Myocyte (in vitro differentiated cells): ENCODE measurements around the gene SPTBN1. TPM values are rescaled to one million over a fixed set of nuclear protein-coding genes. Genes with fewer than 3 reads are reported as not detected.

Experiments used
- DNase-seq: peaks from one replicate; pipeline ENCODE4 v3.0.0-alpha.2; 2012; ENCODE audit warnings: low read depth
- total RNA-seq: library from RNA; depleted of rRNA; stranded (reverse); fragments of >200 nt; gene quantifications from 2 replicates; pipeline ENCODE4 v1.2.3, GENCODE V29; 2014

Gene SPTBN1
- total RNA-seq, 1 donor from 2014 or later = 308 TPM

DNA sequence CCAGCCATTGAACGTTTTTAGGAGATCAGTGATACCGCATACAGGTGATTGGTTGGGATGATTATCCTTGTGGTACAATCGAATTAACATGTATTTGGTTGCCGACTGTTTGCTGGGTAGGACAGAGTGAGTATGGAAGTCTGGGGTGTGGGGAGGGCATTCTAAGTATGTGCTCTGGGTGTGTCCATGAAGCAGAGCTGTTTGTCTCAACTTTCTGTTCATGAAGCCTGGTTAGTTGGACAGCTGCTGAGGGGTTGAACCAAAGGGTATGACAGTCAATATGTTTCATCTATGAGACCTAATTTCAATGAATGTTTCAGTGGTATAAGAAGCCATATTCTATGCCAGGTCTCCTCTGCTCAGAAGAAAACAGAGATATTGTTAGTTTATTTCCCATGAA, 21.9 kb upstream of the SPTBN1 start:
- peak; percentile 40 for DNase-seq

DNA sequence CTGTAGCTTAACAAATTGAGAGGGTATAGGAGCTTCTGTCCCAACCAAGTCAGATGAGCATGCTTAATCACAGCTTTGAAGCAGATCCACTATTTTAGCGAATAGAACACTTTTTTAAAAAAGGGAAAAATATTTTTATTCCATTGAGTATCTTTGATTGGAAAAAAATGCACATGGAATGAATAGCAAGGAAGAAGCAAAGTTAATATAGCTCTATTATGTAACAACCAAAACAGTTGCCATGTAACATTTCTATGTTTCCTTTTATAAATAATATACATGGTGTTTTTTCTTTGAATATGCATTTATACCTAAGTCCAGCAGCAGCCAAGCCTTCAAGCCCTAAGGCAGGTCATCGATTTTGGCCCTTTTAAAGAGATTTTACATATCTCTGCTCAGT, 21.4 kb upstream of the SPTBN1 start:
- no peak for DNase-seq

DNA sequence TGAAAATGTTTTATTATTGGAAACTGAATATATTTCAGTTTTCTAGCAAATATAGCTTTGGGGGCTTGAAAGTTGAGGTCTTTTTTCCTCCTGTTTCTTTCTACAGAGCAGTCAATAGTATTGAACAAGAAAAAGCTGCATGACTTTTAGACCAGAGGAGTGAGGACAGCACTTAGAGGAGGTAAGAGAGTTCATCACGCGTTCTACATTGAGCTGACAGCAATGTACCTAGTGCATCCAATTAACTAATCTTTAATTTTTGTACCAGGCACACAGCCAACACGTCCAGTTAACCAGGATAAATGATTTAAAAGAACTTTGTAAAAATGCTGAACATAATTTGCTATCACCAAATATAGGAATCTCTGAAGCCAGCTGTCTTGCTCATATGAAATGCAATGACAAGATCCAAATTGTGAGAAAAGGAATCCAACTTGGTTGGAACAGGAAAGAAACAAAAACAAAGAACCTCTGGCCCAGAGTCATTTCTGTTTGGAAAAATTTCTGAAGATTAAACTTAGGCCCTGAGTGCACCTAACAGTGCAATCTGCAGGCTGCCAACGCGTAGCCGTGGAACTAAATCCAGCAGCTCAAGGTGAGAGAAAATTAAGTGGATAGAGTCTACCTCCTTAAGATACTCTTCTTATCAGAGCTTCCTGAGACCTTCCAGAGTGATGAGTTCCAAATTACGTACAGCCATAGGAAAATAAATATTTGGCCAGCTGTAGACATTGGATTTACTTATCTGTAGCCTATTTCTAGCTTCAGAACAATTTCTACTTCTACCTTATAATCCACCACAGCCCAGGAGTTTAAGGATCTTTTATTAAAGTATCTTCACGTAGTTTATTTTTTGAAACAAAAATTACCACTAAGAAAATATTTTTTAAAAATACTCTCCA, 20.6 kb upstream of the SPTBN1 start:
- DNase-seq = no peak

DNA sequence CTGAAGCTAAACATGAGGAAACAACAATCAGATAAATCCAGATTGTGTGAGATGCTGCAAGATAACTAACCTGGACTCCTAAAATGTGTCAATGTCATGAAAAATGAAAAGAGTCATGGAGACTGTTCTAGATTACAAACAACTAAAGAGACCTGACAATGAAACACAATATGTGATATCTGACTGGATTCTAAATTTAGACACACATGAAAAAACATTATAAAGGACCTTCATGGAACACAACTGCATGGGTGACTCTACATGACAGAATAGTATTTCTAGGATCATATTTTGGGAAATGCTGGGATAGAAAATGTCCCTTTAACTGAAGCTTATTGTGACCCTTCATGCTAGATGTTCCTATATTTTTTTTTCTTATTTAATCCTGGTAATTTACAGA, 18.5 kb upstream of the SPTBN1 start:
- no peak for DNase-seq

DNA sequence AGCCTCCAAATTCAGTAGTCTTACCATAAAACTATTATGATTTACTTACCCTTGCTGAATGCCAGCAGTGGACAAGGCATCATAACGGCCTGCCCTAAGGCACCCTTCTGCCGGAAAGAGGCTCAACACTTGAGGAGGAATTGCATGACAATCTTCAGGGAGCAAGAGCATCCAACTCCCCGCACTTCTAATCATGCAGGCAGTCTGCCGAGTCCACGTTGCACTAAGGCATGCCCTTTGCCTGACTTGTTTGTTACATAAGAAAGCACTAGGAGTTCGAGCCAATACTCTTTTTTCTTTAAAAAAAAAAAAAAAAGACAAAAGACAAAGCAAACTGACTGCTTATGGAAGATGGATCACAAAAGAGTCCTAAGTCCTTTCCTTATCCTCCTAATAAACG, 17.9 kb upstream of the SPTBN1 start:
- DNase-seq = no peak

DNA sequence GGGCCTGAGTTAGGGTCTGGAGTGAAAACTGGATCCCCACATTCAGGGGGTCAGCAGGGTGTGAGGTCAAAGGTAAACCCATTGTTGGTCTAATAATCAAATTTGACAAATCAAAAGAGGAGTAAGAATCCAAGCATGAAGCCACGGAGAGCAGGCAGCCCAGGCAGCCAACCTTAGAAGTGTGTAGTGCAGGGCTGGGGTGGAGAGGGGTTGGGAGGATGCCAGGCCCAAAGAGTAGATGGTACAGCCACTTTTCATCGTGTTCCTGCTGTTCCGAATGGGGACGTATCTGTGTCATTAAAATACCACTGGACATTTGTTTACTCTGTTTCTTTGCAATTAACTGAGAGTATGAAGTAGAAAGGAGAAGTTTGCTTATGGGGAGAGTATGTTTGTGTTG, 16.5 kb upstream of the SPTBN1 start:
- DNase-seq = no peak

DNA sequence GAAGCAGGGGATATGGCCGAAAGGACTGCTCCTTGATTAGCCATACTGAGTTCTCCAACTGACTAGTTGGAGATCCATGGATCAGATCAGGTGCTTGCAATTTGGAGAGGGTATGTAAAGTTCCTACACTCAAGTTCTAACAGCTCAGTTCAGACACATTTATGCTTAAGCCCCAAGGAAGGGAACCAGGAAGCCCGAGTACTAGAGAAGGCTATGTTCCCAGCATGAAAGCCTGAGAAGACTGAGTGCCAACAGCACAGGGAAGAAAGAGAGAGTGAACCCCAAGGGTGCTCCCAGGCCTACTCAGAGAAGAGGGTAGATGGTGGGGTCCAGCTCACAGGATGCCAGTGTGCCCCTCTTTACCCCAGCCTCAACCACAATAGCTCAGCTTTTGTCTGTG, 16.1 kb upstream of the SPTBN1 start:
- no peak for DNase-seq

DNA sequence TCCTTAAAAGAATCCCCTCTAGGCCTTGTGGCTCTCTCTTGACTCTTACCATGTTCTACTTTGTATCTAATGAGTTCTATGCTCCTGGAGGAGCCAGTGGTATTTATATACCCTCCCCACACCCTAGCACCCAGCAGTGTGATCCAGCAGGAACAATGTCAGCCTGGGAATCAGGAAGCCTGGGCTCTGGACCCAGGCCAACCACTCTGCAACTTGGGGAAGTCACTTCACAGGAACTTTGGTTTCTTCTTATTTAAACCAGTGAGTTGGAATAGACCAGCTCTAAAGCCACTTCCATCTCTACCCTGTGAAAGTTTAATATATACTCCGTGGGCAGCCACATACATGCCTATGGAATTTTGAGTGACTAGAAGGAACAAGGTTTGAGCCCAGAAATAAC, 11.6 kb upstream of the SPTBN1 start:
- no peak for DNase-seq

DNA sequence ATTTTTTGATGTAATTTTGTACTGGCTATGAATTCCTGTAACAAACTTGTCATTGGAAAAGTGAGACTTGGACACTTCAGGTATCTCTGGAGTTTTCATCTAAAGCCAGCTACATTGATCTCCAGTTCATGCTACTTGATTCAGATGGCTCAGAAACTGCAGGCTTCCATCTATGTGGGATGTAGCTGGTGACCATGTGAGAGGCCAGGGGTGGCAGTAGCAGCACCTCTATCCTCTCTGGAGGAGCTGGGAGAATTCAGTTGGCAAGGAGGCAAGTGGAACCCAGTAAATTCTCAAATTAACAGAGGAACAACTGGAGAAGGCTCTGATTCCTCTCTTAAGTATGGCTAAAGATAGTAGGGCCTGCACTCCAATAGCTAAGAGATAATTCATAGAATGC, 10.0 kb upstream of the SPTBN1 start:
- peak; percentile 47 for DNase-seq

DNA sequence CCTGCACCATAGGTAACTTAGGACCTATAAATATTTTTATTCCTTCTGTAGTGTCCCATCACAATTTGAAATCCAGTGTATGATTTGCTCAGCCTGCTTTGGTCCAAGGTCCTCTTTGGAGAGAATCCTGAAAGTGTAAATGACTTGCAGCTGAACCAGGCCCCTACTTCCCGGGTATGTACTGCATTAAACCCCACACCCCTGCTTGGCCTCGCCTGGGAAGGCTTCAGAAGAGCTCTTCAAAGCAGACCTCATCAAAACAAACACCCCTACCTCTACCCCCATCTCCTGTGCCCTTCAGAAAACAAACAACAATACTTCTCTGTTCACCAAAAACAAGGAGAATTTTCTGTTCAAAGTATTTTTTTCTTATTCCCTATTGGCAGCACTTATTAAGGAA, 9.5 kb upstream of the SPTBN1 start:
- DNase-seq = no peak

DNA sequence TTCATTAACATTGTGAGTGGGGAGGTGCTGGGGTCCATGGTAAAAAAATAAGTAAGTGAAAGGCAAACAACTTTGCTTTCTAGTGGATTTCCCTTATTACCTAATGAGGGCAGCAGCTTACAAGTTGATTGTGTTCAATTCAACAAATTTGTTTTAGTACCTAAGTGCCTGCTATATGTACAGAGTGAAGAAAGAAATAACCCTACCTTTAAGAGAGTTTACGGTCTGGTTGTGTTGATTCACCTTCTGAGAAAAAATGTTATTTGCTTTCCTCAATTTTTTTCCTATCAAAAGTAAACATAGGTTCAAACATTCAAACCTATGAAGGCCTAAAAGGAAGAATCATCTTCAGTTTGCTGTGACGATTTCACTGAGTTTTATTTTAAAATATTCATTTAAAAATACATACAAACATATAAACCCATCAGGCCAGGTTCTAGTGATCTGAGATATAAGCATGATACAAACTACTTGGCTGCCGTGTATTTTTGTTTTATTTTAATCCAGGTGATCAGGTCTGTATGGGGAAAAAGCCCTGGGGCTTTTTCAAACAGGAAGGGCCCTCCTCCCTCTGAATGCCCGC, 1.5 kb upstream of the SPTBN1 start:
- DNase-seq = no peak

DNA sequence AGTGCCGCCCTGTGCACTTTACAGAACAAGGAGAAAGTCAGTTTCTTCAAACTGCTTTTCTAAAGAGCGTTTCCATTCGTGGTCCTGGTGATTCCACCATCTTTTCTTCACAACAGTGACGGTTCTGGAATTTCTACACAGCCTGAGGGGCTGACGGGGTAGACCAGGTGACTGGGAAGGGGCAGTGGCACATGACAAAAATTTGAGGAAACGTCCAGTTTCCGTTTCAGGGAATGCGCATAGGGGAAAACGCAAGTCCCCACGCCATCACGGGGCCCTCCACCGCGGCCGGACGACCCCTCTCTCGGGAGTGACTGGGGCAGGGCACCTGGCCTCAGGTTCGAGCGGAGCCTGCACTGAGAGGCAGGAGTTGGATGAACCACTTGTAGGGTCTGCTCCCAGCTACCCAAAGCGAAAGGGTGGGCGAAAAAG, 980 bp upstream of the SPTBN1 start:
- no peak for DNase-seq

DNA sequence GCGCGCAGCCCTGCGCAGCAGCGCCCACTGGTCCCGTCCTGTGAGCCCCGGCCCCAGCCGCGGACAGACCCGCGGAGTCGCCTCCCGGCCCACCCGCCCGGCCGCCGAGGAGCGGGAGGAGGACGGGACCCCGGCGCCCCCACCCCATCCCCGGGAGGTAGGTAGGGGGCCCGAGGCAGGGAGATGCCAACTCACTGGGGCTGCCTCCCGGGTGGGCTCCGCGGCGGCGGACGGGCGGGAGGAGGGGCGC, 160 bp downstream of the SPTBN1 start:
- DNase-seq = no peak

DNA sequence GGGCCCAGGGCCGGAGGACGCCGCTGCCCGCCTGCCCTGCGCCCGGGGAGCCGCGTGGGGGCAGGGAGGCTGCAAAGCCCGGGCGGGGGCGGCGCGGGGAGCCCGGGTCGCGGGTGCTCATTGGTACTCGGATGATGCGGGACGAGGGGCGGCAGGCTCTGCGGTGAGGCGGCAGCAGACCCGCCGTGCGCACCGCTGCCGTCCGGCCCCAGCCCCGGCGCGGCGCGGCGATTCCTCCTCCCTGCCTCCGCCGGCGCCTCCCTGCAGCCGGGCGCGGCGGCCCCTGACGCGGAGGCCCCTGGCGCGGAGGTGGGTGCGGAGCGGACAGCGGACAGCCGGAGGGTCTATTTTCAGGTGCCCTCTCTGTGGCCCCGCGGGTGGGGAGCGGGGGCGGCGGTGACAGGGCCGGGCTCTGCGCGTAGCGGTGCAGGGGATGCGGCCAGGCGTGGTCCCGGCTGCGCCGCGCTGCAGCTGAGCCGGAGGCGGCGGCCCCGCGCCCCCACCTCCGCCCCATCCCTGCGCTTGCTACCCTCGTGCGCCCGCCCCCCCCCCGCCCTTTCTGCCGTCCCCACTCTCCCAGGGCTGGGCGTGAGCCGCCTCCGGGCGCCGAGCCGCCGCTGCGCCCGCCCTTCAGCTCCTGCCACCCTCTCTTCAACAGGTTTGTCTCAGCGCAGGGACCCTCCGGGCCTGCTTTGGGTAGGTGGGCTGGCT, 640 bp downstream of the SPTBN1 start:
- DNase-seq = peak; percentile 68

DNA sequence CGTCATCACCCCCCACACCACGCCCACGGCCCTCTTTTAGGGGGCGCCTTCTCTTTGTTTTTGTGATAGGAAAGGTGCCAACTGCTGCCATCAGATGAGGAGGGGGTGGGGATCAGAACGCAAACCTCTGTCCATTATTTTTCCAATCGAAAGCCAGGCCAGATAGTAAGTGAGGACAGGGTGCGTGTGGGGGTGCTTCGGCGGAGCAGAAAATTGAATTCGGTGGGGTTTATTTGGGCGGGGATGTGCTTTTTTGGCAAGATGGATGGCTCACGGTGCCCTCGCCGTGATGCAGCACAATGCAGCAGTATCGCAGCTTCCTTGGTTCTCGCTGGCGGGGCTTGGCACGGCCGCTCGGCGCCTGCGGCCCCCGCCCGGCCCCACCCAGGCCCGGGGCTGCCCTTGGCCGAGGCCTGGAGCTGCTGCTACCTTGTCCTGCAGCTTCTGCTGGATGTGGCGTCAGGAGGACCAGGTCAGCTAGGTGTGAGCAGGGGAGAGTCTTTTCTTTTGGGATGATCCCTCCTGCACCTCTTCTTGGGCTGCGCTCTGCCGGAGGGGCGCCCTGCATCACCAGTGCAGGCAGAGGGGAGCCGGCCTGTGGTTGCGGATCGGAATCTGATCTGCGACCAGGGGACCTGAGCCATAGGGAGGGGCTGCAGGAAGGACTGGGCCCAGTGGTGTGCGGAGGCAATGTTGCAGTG, 1.3 kb downstream of the SPTBN1 start:
- peak; percentile 61 for DNase-seq

DNA sequence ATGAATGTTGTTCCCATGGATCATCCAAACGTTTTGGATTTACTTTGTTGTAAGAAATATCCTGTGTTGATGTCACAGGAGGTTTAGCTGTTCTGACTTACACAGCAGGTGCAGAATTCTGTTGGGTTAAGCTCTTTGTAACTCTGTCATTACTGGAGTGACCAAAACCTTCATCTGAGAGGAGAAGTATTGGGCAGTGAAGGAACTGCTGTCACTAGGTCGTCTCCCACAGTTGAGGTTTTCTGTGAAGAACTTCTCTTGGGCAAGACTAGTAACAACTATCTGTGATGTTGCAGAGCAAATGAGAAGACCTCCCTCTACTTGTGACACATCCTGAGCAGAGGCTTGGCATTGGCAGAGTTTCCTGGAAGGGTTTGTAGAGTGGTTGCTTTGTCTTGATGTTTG, 2.9 kb downstream of the SPTBN1 start:
- DNase-seq = peak; percentile 58

DNA sequence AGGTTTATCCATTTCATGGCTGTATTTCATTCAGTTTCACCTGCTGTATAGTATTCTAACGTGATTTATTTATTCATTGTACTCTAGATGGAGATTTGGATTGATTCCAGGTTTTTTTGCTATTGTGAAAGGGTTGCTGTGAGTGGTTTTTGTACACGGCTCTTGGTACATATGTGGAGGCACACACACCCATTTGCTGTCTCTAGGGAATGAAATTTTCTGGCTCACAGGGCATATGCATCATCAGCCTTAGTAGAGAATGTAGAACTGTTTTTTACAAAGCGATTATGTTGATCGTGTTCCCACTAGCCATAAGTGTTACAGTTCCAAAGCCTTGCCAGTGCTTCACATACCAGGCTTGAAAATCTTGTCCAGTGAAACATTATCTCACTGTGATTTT, 5.1 kb downstream of the SPTBN1 start:
- DNase-seq = no peak

DNA sequence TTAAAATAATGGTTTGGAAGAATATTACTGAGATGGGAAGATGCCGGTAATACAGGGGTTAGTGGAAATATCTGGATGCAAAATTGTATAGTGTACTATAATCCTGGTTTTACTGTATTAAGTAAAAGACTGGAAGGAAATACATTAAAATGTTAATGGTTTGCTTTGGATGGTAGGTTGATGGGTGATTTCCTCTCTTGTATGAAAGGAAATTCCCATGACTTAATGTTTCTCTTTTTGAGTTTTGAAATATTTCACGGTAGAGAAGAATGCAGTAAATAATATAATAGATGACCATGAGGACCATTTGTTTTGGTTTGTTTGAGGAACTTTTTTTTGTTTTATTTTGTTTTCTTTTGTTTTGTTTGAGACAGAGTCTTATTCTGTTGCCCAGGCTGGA, 8.2 kb downstream of the SPTBN1 start:
- DNase-seq = no peak

DNA sequence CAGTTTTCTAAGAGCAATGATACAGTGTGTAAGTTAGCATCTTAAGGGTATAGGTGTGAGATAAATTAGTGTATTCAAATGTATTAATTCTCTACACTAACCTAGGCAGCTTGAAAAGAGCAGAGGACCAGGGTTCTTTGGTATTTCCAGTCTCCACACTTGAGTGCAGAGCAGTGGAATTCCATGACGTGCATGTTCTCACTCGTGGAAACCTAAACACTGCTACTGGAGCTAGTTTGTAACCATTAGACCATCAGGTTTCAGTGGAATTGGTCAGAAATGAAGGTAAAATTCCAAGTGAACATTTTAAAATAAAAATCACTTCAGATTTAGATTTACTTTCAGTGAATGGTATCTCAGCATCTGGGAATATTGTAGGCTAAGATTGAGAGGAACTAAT, 9.0 kb downstream of the SPTBN1 start:
- DNase-seq = no peak

DNA sequence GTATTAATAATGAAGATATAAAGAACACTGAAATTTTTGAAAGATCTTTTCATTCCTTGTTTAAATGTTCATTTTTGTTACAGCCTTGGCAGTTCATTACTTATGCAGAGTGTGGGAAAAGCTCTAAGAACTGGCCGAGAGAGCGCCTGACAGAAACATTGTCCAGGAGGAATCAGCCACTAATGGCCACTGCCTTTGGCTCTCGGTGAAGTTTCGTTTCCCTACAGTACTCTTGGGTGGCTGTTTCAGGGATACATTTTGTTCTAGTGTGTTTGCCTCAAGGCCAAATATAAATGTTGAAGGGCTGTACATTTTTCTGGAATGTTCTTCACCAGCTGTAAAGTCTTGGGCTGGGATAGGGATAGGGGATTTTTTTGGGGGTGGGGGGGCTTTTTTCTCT, 10.7 kb downstream of the SPTBN1 start:
- no peak for DNase-seq

DNA sequence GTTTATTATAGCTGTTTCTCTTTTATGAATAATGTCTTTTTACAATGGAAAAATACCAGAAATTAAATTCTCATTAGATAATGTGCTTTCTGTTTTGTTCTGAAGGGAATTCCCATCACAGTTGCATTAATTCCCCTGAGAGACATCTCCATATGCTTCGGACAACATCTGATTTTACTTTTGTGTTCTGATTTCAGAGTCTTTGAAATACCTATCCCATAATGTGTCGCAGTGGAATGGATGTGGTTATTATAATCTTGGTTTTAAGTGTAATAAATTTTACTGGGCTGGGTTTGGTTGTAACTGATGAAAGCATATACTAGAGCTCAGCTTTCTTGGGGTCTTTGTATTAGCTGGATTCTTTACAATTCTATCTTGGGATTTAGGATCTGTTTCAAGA, 12.5 kb downstream of the SPTBN1 start:
- no peak for DNase-seq

DNA sequence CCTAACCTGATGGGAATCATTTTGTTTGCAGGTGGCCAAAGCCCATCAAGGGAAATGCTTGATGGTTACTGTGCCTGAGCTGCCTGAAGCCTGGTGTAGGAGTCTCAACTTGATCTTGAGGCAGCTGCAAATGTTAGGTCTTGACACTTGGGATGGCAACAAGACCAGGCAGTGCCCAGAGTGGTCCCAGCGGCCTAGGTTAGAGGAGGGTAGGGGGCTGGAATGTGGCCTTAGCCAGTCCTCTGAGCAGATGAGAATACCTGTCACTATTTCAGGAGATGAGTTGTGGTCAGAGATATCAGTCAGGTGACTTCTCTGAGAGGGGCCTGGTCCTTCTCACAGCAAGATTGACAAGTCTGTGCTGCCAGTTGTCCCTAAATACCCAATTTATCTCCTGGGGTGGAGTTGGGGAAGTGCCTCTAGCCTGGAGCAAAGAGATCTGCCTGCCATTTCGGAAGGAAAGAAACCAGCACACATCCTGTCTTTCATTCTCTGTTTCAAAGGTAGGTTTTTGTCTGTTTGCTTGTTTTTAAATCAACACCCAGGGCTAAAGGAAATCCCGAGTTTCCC, 13.4 kb downstream of the SPTBN1 start:
- peak; percentile 59 for DNase-seq
